Activated CD4-positive, alpha-beta T cell treated with anti-CD3 and anti-CD28 coated beads, Interleukin-2, amount 50 U/mL, for 1 hour (primary cell): ENCODE measurements around the gene CCDC34.

ENCODE experiments used
- DNase-seq: peaks from one replicate; pipeline ENCODE4 v3.0.0-alpha.2; 2020

CCDC34 gene

DNA sequence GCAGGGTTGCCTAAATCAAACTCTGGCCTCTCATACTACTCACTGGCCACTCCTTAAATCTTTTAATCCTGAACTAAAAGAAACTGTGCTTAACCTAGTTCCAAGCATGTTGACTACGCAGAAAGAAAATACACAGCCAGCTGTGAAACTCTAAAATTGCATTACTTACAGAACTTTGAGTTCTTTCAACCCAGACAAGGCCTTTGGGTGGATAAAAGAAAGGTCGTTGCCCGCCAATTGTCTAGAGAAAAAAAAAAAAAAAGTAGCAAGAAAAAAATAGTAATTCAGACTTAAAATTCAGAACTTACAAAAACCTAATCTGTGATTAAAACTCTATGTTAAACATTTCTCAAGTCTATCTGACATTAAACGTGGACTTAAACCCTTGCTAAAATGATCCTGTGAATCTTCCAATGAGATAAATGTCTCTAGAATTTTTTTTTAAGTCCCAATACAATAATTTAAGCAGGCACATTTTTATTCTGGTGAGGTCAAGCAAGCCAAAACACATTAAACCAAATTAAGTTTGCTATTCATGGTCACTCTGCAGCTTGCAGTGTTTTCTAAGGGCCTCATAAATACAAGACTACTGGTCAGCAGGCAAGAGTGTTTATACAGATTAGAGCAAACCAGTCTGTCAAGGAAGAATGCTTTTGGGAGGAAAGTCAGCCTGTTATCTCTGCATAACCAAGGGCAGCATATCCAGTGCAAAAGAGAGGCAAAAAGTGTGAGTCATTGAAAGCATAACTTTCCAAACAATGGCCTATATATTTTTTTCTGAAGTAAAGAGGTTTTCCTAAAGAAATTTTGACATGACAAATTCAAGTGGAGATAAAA lies 29.5 kb upstream of the CCDC34 start:
- no peak for DNase-seq

DNA sequence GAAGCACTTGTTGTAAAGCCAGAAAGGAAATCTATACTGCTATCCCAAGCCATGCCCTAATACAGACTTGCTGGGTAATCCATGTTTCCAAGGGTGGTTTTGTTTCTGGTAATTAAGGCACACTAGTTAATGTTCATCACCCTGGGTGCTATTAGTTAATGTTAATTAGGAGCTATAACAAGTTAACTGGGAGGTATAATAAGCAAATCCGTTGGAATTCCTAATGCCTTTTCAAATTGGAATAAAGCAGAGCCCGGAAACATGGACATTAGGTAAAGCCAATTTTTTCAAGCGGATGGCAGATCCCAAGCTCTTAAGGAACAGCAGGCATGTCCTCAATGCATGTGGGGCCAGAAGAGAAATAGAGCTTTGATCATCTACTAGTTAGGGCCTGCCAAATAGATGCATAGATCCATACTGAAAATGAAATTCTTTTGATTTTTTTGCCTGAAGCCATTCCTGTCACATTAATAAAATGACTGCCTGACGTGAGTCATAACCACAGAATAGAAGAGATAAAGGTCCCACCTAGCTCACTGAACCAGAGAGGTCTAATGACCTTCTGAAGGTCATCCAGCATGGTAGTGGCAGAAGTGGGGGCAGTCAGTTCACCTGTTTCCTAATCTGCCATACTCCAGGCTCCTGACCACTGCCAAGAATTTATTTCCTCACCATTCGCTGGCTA lies 28.5 kb upstream of the CCDC34 start:
- DNase-seq: no peak

- no peak for DNase-seq
These were observed 27.6 kb upstream of the CCDC34 start for GRCh38 chr11:27390318-27391295.

GRCh38 chr11:27388869-27389268 lies 25.9 kb upstream of the CCDC34 start:
- DNase-seq: no peak

DNA sequence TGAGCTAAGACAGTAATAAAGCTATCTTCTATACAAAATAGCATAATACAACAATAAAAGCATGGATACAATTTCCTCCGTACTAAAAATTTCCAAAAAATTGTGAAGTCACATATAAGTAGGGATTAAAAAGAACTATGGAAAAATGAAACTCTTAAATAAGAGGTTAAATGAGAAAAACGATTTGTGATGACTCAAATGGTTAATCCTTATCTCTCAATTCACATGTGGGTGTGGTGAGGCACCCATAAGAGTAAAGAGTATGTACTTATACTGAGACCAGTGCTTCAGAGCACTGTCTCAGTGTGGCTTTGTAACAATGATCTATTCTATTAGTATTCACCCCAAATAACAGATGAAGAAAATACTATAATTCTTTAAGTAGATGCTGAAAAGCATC lies 25.0 kb upstream of the CCDC34 start:
- DNase-seq: no peak

DNA sequence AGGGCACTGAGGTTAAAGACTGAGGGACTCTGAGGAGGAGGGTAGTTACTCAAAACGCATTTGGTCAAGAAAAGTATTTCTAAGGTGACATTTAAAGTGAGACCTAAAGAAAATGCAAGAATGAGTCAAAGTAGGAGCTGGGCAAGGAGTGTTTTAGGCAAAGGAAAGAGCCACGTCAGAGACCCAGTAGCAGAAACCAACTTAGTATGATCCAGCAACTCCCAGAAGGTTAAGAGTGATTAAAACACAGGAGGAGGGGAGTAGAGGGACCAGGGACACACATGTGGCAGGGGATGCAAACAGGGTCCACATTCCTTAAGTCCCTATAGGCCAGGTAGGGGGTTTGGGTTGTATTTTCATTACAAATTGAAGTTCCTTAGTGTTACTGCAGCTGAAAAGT lies 24.3 kb upstream of the CCDC34 start:
- DNase-seq: no peak

- no peak for DNase-seq
These were observed 23.3 kb upstream of the CCDC34 start for GRCh38 chr11:27386181-27386845.

DNA sequence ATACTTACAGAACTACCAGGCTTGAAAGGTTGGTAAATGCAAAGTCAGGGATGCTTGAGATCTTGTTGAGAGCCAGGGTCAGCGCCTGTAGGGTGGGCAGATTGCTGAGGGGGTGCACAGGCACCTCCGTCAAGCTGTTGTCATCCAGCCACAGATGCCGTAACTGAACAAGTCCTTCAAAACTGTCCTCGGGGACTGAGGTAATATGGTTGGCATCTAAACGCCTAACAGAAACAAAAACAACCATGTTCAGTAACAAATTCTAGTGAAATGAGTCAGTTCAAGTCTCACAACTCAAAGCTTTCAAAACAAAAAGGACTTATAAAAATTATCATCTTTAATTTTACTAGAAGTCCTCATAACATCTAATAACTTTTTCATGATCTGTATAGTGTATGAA lies 22.2 kb upstream of the CCDC34 start:
- no peak for DNase-seq

DNA sequence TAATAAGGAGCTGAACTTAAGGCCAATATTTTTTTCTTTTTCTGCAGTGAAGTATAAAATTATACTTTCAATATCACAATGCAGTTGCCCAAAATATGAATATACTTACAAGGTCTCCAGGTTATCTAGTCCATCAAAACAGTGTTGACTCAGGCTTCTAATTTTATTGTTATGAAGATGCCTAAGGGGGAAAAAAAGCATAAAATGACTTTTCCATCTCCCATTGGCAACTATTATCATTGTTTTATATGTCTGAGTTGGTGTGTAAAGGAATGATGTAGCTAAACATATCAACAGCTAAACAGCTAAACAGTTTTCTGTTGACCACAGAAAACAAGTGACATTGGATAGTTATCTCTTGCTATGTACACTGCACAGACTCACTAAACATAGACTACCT lies 21.2 kb upstream of the CCDC34 start:
- no peak for DNase-seq

DNA sequence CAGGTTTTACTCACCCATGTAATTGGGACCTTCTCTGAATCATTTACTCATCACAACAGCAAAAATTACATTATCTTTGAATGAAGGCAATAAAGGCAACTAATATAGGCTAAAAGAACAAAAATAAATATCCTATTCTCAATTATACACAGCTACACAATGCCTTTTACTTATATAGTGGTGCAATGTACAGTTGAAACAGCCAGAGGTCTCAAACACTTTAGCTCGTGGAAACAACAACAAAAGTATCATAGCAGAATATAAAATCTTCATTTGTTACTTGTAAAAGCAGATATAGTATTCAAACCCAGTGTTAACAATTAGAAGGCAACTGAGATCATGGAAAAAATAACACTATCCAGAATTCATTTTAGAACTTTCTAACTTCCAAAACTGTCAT lies 20.6 kb upstream of the CCDC34 start:
- DNase-seq: no peak

DNA sequence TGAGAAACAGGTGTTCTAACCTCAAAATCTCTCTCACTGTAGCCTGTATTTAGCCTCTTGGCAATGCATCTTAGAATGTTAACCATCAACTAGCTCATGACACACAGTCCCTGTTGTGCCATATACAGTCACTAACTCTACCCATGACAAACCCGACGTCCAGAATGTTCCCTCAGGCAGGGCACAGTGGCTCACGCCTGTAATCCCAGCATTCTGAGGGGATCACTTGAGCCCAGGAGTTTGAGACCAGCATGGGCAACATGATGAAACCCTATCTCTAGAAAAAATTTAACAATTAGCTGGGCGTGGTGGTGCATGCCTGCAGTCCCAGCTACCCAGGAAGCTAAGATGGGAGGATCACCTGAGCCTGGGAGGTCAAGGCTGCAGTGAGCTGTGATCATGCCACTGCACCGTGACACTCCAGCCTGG lies 18.2 kb upstream of the CCDC34 start:
- no peak for DNase-seq

GRCh38 chr11:27380771-27381170 lies 17.8 kb upstream of the CCDC34 start:
- DNase-seq: no peak

- DNase-seq: no peak
These were observed 16.4 kb upstream of the CCDC34 start for GRCh38 chr11:27379449-27379848.

- DNase-seq: no peak
These were observed 12.4 kb upstream of the CCDC34 start for GRCh38 chr11:27375370-27375769.

DNA sequence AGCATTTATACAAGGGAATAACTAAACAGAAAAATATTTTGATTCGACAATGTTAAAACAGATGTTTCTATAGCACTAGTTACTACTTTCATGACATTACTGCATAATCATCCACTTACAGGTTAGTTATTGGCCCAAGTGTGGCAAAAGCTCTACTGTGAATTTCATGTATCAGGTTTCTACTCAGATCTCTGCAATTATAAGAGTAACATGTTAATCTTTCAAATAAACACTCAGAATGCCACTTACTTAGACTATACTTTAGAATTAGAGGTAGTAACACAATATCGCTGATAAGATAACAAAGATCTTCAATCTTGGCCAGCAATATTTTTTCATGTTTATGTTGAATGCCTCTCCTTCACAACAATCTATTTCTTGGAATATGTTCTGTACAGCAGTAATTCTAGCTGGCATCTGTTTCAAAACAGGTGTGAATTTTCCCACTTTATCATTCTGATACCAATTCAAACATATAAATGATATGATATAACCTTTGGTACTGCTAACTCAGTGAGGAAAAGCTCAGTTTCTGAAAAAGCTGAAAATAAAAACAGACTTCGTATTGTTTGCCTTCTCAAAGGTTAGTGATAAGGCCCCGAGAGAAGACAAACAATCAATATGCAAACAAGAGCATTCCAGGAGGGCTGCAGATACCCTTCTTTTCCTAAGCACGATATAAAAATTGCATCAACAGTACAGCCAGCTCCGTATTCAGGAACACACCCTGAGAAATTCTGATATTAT lies 11.0 kb upstream of the CCDC34 start:
- DNase-seq: no peak

DNA sequence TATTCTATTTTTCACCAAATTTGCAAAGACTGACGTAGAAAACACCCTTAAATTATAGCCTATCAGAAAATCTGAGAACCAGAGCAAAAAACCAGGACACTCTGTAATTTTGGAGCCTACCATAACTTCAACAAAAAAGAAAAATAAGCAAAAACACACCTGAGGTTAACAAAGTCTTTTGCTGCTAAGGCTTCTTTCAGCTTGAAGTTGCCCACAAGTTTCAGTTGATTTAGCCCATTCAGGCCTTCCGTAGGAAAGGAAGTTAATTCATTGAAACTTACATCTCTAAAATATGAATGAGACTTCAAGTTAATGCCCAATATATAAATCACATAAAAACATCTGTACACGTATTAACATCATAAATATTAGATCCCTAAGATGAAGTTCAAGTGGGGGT lies 10.4 kb upstream of the CCDC34 start:
- DNase-seq: no peak

GRCh38 chr11:27372164-27372563 lies 9.1 kb upstream of the CCDC34 start:
- no peak for DNase-seq

DNA sequence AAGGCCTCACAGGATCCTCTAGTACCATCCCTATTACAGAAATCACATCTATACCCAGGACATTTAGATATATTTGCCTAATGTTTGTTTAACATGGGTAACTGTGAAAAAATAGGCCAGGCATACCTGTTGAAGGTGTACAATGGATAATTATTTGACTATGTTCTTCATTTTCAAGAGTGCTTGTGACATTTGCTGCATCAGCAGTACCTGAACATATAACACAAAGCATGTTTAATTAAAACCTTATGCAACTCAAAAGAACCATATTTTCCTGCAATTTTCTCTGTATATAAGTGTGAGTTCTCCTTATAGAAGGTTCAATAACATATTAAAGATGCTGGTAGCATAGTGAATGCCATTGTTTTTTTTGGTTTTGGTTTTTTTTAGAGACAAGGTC lies 8.5 kb upstream of the CCDC34 start:
- DNase-seq: no peak

DNA sequence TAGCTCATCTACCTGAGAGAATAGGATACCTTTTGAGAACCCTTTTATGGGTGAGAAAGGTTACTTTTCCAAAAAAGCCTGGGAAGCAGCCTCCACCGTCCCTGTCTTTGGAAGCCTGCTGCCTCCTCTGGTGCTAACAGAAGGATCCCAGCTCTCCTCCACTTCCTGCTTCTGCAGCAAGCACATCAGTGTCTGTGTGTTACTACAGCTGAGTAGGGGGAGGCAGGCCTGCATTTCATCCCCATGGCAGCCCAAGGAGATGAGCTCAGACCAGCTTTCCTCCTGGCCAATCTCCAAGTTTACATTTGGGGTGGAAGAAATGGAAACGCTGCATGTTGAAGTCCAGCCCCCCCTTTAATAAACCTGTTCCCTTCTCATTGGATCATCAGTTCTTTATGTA lies 7.4 kb upstream of the CCDC34 start:
- no peak for DNase-seq

GRCh38 chr11:27367881-27368280 lies 4.9 kb upstream of the CCDC34 start:
- DNase-seq: no peak

DNA sequence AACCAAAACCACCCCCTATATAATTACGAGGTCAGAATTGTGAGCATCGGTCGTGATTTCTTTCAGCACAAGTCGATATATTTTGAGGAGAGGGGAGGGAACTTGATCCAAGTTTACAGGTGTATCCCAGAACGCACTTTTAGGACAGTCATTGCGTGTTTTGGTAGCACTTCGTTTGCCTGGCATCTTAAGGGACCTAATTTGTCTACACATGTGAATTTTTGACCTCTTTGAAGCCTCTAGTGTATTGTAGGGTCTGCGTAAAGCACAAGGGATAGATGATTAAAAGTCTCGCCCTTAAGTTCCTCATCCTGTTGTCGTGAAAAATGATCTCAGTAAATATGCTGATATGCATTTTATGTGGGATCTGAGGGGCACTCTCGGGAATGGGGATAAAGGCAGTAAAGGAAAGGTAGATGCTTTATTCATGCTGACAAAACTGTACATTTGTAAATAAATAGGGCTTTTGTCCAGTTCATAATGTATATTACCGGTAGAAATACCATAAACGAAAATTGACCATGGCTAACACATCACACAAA lies 632 bp upstream of the CCDC34 start:
- DNase-seq: no peak
